GM21576 (cell line): Measurements from ENCODE around the gene DUSP22.

Source experiments
- ATAC-seq: cut with Tn5 transposase; IDR thresholded peaks from one replicate; pipeline ENCODE4 v1.9.1; 2021; ENCODE audit warnings: mild to moderate bottlenecking, moderate library complexity; ENCODE audit not compliant: unreplicated experiment

DUSP22 gene

GRCh38 chr6:391559-392440, 99.5 kb downstream of the DUSP22 start, which contains the start of gene IRF4:
Gene IRF4, plus strand, starts transcription at chr6:391752. Its CDS starts 1,401 bp downstream, at chr6:393153.
- ATAC-seq: peak; percentile 42

GRCh38 chr6:392441-393390, 100.4 kb downstream of the DUSP22 start:
- no peak for ATAC-seq

- ATAC-seq: no peak
Observed at GRCh38 chr6:393391-394221, 101.3 kb downstream of the DUSP22 start.

GRCh38 chr6:394641-395289, 102.5 kb downstream of the DUSP22 start:
- ATAC-seq: no peak

- ATAC-seq: no peak
Observed at GRCh38 chr6:395432-396125, 103.3 kb downstream of the DUSP22 start.

- ATAC-seq: no peak
Observed at GRCh38 chr6:396126-396520, 103.8 kb downstream of the DUSP22 start.

GRCh38 chr6:397056-397455, 104.8 kb downstream of the DUSP22 start:
- ATAC-seq: no peak

GRCh38 chr6:397604-398003, 105.3 kb downstream of the DUSP22 start:
- no peak for ATAC-seq

GRCh38 chr6:398065-398464, 105.8 kb downstream of the DUSP22 start:
- ATAC-seq: no peak

GRCh38 chr6:398558-399078, 106.3 kb downstream of the DUSP22 start:
- ATAC-seq: no peak

- peak; percentile 55 for ATAC-seq
Observed at GRCh38 chr6:399785-400534, 107.7 kb downstream of the DUSP22 start.

- no peak for ATAC-seq
Observed at GRCh38 chr6:400815-401214, 108.5 kb downstream of the DUSP22 start.
